GM19193 (cell line): ENCODE measurements around the gene LRP1B.

Experiments
- POLR2A ChIP-seq: IDR thresholded peaks from 4 replicates; pipeline ENCODE4 v1.6.1; 2011; ENCODE audit not compliant: insufficient read depth, insufficient read length; ENCODE audit errors: extremely low read depth

The LRP1B gene

DNA sequence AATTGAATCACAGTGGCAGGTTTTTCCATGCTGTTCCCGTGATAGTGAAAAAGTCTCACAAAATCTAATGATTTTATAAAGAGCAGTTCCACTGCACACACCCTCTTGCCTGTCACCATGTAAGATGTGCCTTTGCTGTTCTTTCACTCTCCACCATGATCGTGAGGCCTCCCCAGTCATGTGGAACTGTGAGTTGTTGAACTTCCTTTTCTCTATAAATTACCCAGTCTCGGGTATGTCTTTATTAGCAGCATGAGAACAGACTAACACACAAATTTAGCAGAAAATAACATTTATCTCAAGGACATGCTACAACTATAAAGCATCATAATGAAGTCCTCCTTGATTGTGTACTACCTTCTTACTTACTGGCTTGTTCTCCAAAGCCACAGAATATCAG, 1526.0 kb downstream of the LRP1B start:
- no peak for TF ChIP-seq POLR2A

DNA sequence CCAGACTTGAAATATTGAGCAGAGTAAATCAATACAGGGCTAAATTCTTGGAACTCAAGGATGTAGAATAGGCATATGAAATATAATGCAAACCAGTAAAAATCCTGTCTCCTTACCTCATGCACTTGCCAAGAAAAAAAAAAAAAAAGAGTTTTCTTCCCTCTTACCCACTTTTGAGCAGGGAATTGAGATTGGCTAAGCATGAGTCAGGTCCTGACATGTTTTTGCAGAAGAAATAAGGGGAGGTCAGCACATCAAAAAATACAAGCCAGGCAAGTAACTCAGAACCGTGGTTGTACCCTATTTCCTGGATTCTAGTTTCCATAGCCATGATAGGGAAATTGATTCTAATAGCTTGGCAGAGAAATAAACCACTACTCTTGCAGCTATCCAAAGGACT, 1526.7 kb downstream of the LRP1B start:
- no peak for TF ChIP-seq POLR2A

DNA sequence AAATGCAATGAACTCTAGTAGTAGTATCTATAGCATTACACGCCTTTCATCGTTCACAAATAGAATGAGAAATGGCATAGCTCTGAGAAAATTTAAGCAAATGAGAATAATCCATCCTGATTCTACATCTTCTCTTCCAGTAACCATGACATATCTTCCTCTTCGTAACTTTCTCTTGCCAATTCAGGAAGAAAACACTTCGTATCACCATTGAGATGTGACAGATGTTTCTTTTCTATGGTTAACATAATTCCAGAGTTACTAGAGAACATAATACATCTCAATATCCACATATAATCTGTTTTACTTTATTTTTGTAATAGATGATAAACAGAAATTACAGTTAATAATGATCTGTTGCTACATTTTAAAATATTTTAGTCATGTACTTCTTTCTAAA, 1527.4 kb downstream of the LRP1B start:
- TF ChIP-seq POLR2A, result no peak

- TF ChIP-seq POLR2A, result no peak
Observed at GRCh38 chr2:140601801-140602200, 1529.0 kb downstream of the LRP1B start.

DNA sequence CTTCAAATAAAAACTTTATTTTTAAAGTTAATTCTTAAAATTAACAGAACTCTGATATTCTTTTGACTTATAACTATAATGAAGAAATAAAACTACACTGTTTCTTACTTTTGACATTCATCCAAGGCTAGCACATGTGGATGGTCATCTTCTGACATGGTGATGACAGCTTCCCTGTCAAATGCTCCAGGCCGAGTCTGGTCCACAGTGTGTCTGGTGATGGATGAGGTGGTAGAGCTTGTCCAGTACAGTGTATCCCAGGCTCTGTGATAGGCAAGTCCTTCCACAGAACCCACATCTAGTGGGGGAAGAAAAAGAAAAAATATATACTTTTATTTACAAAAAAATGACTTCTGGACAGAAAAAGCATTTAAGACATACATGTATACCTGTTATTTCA, 1529.5 kb downstream of the LRP1B start:
- TF ChIP-seq POLR2A, result no peak

DNA sequence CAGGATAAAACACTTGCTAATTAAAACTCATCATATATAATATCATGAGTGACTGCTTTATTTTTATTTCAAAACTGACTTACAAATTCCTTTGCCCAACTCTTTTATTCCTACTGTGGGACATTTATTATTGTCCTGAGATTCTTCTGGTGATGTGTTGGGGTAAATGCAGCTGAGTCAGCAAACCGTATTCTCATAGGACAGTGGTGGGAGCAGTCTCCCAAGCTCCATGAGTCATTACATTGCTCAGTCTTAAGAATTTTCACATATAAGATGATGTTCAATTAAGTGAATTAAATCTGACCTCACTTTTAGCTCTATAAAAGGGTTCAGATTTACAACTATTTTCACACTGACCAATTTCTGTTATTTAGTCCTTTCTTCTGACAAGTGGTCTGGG, 1530.7 kb downstream of the LRP1B start:
- no peak for TF ChIP-seq POLR2A

- no peak for TF ChIP-seq POLR2A
Observed at GRCh38 chr2:140597836-140598235, 1533.0 kb downstream of the LRP1B start.

DNA sequence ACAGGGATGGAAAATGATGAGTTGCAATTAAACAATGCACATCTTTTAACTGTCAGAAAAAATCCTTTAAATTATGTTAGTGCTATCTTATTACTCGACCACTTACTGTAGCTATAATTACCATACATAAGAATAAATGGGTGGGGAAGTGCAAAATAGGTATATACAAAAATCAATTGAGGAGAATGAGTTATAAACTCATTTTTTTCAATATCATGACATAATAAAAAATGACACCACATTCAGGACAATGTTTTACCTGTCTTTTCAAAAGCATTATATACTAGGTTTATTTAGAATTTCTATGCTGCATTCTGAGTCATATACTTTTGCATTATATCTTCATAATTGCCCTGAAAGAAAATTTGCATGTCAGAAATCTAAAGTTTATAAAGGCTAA, 1533.6 kb downstream of the LRP1B start:
- TF ChIP-seq POLR2A, result no peak

DNA sequence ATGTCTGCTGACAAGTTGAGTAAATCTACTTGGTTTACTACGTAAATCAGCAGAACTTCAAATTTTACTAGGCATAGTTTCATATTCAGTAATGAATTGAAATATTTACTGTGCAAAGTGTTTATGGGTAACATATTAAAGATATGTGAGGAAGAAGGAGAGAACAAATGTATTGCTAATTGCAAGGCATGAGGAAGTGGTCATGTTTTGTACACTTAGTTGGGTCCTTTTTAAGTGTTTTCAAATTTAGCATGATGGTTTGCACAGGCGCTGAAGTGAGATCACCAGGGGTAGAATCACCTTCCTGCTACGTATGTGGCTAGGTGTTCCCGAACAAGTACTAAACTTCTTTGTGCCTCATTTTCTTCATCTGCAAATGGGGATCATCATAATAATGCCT, 1534.4 kb downstream of the LRP1B start:
- no peak for TF ChIP-seq POLR2A

GRCh38 chr2:140595107-140595506, 1535.7 kb downstream of the LRP1B start:
- no peak for TF ChIP-seq POLR2A

DNA sequence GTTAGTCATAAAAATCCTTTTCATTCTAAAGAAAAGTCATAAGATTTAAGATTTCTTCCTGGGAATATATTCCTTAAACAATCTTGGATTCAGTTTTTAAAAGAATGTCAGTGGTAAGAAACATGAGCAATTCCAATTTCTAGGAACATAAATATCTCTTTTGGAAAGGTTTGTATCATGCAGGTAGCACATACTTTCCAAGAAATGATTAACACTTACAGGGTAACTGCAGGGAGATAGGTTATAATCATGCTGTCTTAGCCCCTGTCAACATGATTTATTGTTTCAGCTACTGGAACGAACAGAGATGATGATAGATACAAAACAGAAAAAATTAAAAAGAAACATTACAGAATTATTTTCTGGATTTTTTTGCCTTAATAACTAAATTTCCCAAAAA, 1537.7 kb downstream of the LRP1B start:
- TF ChIP-seq POLR2A, result no peak

DNA sequence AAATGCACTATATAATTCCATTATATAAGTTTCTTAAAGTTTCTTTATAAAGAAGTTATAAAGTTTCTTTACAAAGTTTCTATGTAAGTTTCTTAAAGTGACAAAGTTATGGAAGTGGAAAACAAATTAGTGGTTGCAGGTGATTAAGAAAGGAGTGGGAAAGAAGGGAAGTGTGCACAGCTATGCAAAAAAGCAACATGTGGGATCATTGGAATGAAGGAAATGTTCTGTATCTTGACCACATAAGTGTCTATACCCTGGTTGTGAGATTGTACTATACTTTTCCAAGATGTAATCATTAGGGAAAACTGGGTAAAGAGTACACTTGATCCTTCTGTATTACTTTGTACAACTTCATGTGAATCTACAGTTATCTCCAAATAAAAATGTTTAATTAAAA, 1541.1 kb downstream of the LRP1B start:
- TF ChIP-seq POLR2A, result no peak

DNA sequence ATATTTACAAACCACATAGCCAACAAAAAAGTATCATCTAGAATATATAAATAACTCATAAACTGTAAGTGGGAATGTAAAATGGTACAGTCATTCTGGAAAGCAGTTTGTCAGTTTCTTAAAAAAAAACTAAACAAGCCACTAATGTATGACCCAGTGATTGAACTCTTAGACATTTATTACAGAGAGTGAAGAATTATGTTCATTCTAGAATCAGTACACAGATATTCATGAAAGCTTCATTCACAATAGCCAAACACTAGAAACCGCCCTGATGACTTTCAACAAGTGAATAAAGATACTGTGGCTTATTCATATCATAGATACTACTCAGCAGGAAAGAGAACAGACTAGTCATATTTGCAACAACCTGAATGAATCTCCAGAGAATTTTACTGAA, 1541.5 kb downstream of the LRP1B start:
- no peak for TF ChIP-seq POLR2A

DNA sequence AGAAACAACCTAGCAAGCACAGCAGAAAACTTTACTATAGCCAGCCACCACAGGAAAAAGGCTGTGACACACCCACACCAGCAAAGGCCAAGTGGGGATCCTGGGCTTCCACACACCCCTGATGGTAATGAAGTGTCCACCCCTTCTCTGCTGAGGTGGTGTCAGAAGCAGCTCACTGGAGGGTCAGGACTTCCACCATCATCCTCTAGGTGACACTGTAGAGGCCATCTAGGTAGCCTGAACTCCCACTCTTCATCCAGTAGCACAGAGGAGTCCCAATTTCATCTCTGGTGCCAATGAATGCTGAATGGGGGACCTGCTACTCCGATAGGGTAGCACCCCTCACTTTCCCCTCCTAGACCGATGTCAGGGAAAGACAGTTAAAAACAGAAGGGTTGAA, 1544.4 kb downstream of the LRP1B start:
- TF ChIP-seq POLR2A, result no peak

- TF ChIP-seq POLR2A, result no peak
Observed at GRCh38 chr2:140585016-140585415, 1545.8 kb downstream of the LRP1B start.

- no peak for TF ChIP-seq POLR2A
Observed at GRCh38 chr2:140584471-140584870, 1546.3 kb downstream of the LRP1B start.

DNA sequence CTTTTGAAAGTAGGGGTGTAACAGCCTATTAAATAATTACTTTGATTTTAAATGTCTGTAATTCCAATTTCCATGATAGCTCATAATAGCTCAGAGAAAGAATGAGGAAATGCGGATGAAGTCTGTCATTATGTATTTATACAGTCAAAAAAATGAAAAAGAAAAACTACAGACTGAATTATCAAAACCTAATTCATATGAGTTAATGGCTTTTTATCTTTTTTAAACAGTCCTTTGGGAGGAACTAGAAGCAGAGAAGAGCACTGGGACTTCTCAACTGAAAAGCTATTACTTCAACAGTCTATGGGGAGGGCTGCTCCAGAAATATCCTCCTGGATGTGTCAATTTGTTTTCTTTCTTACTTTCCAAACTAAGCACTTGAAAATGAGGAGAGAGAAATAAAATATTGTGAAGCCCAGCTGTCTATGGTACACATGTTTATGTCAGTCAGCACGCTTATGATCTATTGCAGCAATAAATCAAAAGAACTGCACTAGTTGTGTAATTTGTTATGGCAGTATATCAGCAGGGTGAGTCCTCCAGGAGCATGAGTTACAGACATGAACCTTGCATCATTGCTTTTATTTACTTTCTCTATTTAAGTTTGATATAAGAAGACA, 1550.2 kb downstream of the LRP1B start:
- no peak for TF ChIP-seq POLR2A
